GM19043 (cell line): Measurements from ENCODE around the gene RTKN.

ENCODE experiments used
- ATAC-seq: cut with Tn5 transposase; IDR thresholded peaks from one replicate; pipeline ENCODE4 v1.9.1; 2021; ENCODE audit warnings: low read depth; ENCODE audit not compliant: unreplicated experiment

The RTKN gene

DNA sequence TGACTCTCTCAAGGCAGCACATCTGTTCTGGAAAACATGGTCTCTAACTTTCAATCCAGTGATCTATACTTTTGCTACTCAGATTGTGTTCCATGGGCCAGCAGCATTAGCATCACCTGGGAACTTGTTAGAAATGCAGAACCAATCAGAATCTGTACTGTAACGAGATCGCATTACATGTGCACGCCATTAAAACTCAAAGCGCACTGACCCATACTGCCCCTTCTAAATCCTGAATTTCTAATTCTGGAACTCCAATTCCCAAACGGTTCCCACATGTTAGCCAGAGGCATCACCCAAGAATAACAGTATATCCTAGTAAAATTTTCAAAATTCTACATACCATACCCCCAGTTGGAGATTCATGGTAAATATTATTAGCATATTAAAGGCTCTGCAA lies 51.1 kb downstream of the RTKN start:
- ATAC-seq: no peak

- ATAC-seq: no peak
Observed at GRCh38 chr2:74387346-74387745, 54.4 kb downstream of the RTKN start.

DNA sequence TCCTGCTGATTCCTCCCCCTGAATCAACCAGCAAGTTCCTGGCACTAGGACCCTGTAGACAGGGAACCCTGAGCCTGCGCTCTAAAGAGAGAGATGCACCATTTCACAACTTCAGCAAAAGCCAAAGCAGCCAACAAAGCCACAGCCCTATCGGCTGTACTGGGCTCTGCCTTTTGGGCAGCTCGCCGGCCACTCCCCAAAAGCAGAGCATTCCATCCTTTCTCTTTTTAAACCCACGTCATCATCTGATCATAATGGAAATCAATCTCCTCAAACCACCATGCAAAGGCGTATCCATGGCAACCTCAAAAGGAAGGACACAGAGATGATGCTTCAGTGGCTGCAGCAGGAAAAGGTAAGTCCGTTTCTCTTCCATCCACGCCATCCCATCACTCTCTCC lies 56.3 kb downstream of the RTKN start:
- ATAC-seq: no peak

- no peak for ATAC-seq
Observed at GRCh38 chr2:74384051-74384450, 57.7 kb downstream of the RTKN start.

DNA sequence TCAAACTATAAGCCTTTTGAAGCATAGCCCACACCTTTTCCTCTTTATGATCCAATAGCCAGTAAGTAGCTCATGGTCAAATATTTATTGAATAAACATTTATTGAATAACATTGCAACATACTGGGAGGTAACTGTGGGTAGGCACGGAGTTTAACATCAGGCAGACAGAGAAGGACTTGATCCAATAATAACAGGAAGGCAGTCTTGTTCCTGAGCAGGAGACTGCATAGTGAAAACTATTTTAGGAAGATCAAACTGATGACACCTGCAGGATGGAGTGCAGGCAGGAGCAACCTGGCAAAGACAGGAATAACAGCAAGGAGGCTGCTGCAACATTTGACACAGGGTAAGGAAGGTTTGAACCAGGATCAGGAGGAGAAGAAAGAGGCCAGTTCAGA lies 58.5 kb downstream of the RTKN start:
- ATAC-seq: no peak

DNA sequence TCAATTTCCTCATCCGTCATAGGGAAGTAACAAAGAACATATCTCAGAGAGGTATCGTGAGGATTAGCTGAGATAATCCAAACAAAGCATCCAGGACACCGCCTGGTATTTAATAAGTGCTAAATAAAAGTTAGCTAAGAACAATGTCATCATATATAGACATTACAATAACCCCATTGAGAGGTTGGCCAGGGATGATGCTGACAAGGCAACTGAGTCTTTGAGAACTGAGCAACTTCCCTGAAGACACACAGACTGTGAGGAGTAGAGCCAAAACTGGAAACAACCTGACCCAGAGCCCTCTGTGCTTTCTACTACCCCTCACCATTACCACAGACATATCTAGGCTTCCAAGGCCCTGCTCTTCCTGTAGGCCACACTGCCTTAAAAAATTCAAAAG lies 60.0 kb downstream of the RTKN start:
- no peak for ATAC-seq

DNA sequence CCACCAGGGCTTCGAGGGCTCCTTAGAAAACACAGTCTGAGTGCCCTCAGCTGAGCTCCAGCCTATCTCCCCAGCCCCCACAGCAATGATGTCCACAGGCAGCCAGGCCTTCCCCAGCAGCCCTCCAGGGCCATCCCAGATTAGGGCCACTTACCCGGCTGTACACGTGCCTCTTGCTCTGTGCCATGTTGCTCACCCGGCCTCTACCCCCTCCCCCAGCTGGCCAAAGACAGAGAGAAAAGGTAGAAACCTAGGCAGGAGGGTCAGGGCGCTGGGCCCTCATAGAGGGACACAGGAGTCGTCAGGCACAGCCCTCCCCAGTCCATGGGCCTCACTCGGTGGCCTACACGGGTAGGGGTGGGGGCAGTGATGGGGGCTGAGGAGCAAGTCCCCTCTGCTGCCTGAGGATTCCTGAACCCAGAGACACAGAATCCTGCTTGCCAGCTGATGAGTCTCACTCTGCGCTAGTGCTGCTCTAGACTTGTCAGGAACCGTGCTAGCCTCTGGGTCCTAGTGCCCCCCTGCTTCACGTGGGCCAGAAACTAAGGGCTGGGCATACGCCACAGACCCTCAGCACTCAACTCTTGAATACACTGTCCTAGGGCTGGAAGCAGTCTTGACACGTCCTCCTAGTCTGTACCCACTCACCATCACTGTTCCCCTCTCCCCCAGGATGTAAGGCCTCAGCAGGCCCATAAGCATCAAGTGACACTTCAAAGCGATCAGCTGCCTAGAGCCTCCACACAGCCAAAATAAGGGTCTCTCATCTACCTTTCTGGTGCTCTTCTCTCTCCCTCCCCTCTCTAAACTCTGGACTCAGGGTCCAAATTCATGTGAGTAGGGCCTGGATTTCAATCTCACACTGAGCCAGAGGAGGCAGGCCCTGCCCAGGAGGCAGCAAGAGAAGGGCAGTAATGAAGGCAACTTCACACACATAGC lies 61.6 kb downstream of the RTKN start, which contains the start of gene DCTN1:
Gene DCTN1, minus strand, starts transcription at position 461 of the 939 bp plus-strand sequence. Its CDS starts 274 bp downstream, at position 187.
- ATAC-seq: no peak

DNA sequence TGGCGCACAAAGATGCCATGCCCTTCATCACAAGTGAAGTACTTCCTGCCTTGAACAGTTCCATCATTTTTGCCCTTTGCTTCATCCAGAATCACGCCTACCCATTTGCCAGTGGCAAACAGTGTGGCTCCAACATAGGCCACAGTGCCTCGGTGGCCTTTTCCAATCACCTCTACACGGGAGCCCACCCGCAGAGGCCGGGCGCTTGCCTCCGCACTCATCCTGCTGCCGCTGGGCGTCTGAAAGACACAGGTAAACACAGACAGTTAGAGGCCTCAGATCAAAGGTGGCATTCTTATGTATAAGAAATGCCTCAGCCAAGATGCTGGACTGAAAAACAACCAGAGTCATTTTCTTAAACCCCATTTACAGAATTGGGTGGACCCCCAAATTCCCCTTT lies 63.7 kb downstream of the RTKN start:
- no peak for ATAC-seq

DNA sequence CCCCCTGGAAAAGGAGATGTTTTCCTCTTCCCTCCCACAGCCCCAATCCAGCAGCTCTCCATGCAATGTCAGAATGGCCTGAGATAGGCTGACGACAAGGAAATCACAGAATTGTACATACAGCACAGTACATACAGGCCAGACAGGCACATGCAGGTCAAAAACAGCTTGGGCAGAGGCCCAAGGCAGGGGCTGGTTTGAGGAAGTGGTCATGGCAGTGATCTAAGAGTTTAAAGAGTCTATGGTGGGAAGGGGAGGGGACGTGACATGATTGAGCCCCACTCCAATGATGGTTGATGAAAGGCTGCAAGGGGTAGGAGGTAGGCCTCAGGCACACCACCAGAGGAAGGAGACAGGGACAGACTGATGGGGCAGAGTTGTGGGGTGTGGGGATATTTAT lies 65.9 kb downstream of the RTKN start:
- ATAC-seq: no peak
